ENCODE measurements around the gene MRPL39.

GRCh38 chr21:25626757-25627156 is 19.5 kb upstream of the MRPL39 start:
- TF ChIP-seq CTCF (IDR thresholded peaks at IDR 0.05; ENCODE audit: low read depth, low read length, poor library complexity, severe bottlenecking) (no peak), EZH2phosphoT487 (IDR thresholded peaks at IDR 0.05; ENCODE audit: borderline replicate concordance, low read length) (no peak)
